ENCODE results near the gene CLDN19. TPM values are rescaled to one million over a fixed set of nuclear protein-coding genes. Genes with fewer than 3 reads are reported as not detected.

CLDN19 gene, protein sequence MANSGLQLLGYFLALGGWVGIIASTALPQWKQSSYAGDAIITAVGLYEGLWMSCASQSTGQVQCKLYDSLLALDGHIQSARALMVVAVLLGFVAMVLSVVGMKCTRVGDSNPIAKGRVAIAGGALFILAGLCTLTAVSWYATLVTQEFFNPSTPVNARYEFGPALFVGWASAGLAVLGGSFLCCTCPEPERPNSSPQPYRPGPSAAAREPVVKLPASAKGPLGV
- under 1 TPM; 0.14 to 0.49 TPM for total RNA-seq

DNA sequence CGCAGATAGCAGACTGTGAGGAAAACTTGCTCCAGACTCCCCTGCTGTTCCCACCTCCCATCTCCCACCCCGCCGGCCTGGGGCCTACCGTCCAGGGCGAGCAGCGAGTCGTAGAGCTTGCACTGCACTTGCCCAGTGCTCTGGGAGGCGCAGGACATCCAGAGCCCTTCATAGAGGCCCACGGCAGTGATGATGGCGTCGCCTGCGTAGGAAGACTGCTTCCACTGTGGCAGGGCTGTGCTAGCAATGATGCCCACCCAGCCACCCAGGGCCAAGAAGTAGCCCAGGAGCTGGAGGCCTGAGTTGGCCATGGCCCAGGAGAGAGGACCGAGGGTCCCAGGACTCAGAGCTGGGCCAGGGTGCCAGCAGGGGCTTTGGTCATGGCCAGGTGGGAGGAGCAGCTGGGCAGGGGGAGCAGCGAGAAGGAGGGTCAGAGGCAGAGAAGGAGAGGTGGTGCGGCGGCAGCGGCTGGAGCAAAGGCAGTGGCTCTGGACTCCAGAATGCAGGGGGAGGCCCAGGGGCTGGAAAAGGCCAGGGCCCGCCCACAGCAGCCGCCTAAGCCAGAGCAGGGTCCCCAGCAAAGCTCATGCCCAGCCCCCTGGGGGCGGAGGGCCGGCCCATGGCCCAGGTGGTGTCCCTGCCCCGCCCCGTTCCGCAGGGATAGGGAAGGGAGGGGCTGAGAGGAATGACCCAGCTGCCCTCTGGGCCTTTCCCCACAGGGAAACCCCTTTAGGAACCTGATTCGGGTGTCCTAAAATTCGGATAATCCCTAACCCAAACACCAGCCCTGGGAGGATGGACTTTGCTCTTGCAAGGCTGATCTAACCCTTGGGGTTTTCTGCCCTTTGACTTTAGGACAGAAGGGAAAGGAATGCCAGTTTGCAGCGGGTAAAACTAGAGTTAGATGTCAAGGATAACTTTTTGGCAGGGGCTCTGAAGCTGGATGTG lies at the start of gene CLDN19:
Gene CLDN19, minus strand, starts transcription at position 484 of the 948 bp plus-strand sequence. Its CDS starts 173 bp downstream, at position 311.
- Histone ChIP-seq H3K4me3 (no peak within 1 kb of the TSS), H3K4me1 (ENCODE audit: control insufficient read depth in 1 of 2, low read depth in 2 of 2) (no peaks in the 10 kb centered on the region), H3K9me3 (no peaks in the 10 kb centered on the region), H3K27me3 (replicated peaks; ENCODE audit: insufficient read depth) (no peaks in the 10 kb centered on the region), H3K36me3 (no peaks in the 10 kb centered on the region), H3K27ac (no peak within 1 kb of the TSS)
- ATAC-seq (ENCODE audit: insufficient number of reproducible peaks, low FRiP score, low read depth) (no peak), DNase-seq (ENCODE audit: low spot score) (no peak)
- TF ChIP-seq, protein P1, sequence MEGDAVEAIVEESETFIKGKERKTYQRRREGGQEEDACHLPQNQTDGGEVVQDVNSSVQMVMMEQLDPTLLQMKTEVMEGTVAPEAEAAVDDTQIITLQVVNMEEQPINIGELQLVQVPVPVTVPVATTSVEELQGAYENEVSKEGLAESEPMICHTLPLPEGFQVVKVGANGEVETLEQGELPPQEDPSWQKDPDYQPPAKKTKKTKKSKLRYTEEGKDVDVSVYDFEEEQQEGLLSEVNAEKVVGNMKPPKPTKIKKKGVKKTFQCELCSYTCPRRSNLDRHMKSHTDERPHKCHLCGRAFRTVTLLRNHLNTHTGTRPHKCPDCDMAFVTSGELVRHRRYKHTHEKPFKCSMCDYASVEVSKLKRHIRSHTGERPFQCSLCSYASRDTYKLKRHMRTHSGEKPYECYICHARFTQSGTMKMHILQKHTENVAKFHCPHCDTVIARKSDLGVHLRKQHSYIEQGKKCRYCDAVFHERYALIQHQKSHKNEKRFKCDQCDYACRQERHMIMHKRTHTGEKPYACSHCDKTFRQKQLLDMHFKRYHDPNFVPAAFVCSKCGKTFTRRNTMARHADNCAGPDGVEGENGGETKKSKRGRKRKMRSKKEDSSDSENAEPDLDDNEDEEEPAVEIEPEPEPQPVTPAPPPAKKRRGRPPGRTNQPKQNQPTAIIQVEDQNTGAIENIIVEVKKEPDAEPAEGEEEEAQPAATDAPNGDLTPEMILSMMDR (IDR thresholded peaks at IDR 0.05) = no peak

DNA sequence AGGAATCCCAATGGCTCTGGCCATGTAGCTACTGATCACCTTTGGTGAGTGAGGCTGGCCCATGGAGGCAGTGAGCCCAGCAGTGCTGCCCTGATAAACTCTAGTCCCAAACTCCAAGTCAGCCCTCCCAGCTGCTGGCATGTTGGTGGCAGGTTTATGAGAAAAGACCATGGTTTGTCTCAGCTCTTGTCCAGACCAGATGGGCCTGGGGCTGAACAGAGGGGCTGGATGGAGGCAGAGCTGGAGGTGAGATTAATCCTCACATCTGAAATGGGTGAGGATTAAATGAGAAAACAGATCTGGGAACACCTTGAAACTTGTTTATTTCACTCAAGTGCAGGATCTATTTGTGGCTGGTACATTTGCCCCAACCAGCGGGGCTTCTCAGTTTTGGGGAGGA lies 48.0 kb upstream of the CLDN19 start:
- Histone ChIP-seq H3K36me3 (no peaks in the 10 kb centered on the region), H3K4me1 (ENCODE audit: control insufficient read depth in 1 of 2, low read depth in 2 of 2) (peaks cover 3 to 16% of the 10 kb centered on the region in 2 donors), H3K27ac (no peak overlapping the region), H3K9me3 (no peaks in the 10 kb centered on the region), H3K27me3 (replicated peaks; ENCODE audit: insufficient read depth) (no peaks in the 10 kb centered on the region), H3K4me3 (no peak overlapping the region)
- DNase-seq (ENCODE audit: low spot score) (no peak), ATAC-seq (ENCODE audit: insufficient number of reproducible peaks, low FRiP score, low read depth) (no peak)
- TF ChIP-seq, protein P1 (IDR thresholded peaks at IDR 0.05) = no peak

DNA sequence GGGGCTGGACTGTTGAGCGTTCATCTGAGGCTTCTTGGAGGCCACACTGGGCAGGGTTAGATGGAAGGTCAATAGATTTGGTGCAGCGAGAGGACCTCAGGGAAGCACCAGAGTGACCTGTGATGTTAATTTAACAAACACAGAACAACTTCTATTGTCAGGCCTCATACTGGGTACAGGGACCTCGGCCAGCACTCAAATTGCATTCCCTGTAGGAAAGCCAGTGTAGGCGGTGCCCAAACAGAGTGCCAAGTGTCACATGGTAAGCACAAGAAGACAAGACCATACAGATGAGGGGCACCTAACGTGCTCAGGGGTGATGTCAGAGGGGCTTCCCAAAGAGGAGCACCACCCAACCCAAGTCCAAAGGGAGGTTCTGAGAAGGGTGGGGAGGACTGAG lies 46.1 kb upstream of the CLDN19 start:
- TF ChIP-seq, protein P1 (IDR thresholded peaks at IDR 0.05) = no peak
- Histone ChIP-seq H3K27me3 (replicated peaks; ENCODE audit: insufficient read depth) (no peaks in the 10 kb centered on the region), H3K36me3 (no peaks in the 10 kb centered on the region), H3K4me1 (ENCODE audit: control insufficient read depth in 1 of 2, low read depth in 2 of 2) (peaks cover 3 to 16% of the 10 kb centered on the region in 2 donors), H3K4me3 (no peak overlapping the region), H3K9me3 (no peaks in the 10 kb centered on the region), H3K27ac (no peak overlapping the region)
- DNase-seq (ENCODE audit: low spot score) = no peak
- ATAC-seq (ENCODE audit: insufficient number of reproducible peaks, low FRiP score, low read depth) = no peak

DNA sequence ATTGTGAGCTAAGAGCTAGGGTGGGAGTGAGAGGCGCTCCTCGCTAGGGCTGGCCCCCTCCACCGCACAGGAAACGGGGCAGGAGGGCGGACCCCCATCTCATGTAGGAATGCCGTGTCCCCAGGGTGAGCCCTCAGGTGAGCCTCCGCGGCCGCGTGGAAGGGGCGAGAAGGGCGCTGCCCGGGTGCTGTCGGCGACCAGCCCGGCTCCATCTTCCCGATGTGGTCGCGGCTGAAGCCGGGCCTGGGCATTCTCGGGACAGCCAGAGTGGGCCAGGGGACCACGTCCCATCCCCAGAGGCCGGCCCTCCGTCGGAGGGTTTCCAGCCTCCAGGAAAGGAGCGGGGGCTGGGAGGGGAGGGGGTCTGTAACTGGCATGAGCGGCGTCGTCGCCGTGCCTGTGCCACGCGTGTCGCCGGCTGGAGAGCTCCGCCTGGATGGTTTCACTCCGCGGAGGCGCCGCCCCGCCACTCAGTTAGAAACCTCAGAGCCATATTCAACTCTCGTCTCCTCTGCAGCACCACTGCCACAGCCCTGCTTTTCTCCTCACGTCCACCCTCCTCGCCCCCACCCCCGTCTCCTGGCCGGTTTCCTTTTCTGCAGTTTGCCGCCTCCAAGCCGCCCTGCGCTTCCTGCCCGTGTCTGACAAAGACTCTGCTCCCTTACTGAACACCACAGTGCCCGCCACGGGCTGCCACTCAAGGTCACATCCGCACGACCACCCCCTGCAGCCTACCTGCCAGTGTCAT lies 45.1 kb upstream of the CLDN19 start, which contains the start of gene TMEM269:
Gene TMEM269, plus strand, starts transcription at position 46 of the 748 bp plus-strand sequence. CDS start 4,903 bp downstream, outside the sequence.
- Histone ChIP-seq H3K36me3 (peaks cover 2% of the 10 kb centered on the region), H3K4me1 (ENCODE audit: control insufficient read depth in 1 of 2, low read depth in 2 of 2) (peaks cover 3 to 16% of the 10 kb centered on the region in 2 donors), H3K4me3 (peak within 1 kb of the TSS; percentile 67), H3K27ac (no peak within 1 kb of the TSS), H3K27me3 (replicated peaks; ENCODE audit: insufficient read depth) (no peaks in the 10 kb centered on the region), H3K9me3 (no peaks in the 10 kb centered on the region)
- TF ChIP-seq, protein P1 (IDR thresholded peaks at IDR 0.05) = no peak
- no peak for ATAC-seq (ENCODE audit: insufficient number of reproducible peaks, low FRiP score, low read depth)
- DNase-seq (ENCODE audit: low spot score) = no peak

Data from thoracic aorta (tissue), 2 donors.